ENCODE data around the gene ATXN2.

ATXN2 gene

GRCh38 chr12:111436811-111437210, 162.3 kb downstream of the ATXN2 start:
- DNase-seq (ENCODE audit: low read depth): no peak

GRCh38 chr12:111436266-111436665, 162.8 kb downstream of the ATXN2 start:
- no peak for DNase-seq (ENCODE audit: low read depth)

GRCh38 chr12:111435661-111436201, 163.4 kb downstream of the ATXN2 start:
- DNase-seq (ENCODE audit: low read depth): no peak

GRCh38 chr12:111434680-111435338, 164.3 kb downstream of the ATXN2 start:
- DNase-seq (ENCODE audit: low read depth): peak; percentile 78

GRCh38 chr12:111434049-111434448, 165.1 kb downstream of the ATXN2 start:
- no peak for DNase-seq (ENCODE audit: low read depth)

- no peak for DNase-seq (ENCODE audit: low read depth)
These were observed 167.3 kb downstream of the ATXN2 start for GRCh38 chr12:111431772-111432171.

- DNase-seq (ENCODE audit: low read depth): peak; percentile 70
These were observed 168.4 kb downstream of the ATXN2 start for GRCh38 chr12:111430433-111431353.

- DNase-seq (ENCODE audit: low read depth): peak; percentile 58
These were observed 169.2 kb downstream of the ATXN2 start for GRCh38 chr12:111429828-111430432.

DNA sequence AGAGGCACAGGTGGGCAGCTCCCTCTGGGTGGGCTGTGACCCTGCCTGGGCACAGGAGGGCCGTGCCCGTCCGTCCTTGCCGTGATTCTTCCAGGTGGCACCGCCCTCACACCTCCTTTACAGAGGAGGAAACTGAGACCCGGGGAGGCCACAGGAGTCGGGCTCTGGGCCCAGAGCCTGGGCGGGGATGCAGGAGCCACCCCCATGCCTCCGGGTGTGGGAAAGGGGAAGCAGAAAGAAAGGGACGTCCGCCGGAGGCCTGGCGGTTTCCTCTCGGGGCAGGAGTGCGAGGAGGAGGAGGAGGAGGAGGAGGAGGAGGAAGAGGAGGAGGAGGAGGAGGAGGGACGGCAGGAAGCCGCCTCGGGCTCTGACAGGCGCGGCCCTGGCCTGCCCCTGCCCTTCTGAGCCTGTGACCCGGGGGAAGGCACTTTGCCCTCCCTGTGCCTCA, 170.4 kb downstream of the ATXN2 start:
- no peak for DNase-seq (ENCODE audit: low read depth)

DNA sequence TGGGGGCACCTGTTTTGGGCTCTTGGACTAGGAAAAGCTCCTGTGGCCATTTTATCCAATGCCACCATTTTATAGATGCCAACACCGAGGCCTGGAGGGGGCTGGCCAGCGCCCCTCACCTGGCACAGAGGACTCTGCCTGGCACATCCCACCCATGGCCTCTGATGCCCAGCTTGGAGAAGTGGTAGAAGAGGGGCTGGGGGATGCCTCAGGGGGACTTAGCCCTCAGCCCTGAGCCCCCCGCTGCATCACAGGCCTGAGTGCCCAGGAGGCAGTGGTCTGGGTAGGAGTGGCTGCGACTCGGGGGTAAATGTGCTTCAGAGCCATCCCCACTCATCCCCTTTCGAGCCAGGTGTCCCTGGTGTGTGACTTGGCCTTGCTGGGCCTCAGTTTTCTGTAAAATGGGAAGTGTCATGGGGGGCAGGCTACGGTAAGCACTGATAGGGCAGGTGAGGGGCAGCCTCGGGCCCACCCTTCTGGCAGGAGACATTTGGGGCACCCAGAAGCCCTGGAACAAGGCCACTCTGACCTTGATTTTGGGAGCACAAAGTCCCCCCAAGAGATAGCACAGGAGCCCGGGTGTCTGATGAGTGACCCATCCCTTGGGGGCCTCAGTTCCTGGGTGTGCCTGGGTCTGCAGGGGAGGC, 170.9 kb downstream of the ATXN2 start:
- no peak for DNase-seq (ENCODE audit: low read depth)

- DNase-seq (ENCODE audit: low read depth): no peak
These were observed 171.6 kb downstream of the ATXN2 start for GRCh38 chr12:111427417-111428074.

- no peak for DNase-seq (ENCODE audit: low read depth)
These were observed 172.6 kb downstream of the ATXN2 start for GRCh38 chr12:111426344-111427185.

DNA sequence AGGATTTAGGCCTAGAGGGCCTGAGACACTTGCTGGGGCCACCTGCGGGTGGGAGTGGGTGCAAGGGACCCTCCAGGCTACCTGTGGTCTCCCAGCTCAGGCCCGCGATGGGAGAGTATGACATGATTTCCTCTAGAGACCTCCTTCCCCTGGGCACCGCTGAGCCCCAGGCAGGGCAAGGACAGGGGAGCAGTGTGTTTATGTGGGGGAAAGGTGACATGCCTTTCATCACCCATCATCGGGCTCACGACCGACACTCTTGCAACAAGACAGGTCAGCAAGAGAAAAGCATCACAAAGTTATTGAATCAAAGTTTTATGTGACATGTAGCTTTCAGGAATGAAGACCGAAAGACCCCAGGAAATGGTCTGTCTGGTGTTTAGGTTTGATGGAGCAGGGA, 173.5 kb downstream of the ATXN2 start:
- no peak for DNase-seq (ENCODE audit: low read depth)

- no peak for DNase-seq (ENCODE audit: low read depth)
These were observed 174.3 kb downstream of the ATXN2 start for GRCh38 chr12:111424793-111425251.

DNA sequence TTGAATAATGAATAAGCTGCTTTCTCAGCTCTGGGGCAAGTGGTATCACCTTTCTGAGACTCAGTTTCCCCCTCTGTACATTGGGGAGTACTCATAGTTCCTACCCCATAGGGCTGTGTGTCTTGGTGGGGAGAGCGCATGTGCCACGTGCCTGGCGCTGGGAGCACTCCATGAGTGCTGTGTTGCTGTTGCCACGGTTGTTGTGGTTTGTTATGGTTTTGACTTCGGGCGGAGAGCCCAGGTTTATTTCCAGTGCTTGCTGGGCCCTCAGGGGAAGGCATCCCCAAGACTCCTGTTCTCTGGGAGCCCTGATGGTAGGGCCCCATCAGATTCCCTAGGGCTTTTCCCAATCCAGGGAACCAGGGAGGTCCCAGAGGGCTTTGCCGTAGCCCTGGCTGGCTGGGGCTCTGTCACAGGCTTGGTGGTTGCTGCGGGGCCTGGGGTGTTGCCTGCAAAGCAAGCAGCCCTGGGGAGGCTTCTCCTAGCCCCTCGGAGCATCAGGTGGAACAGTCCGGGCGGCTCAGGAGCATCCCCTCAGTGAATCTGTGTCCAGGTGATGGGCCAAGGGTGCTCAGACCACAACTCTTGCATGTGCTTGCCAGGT, 174.8 kb downstream of the ATXN2 start:
- no peak for DNase-seq (ENCODE audit: low read depth)

- no peak for DNase-seq (ENCODE audit: low read depth)
These were observed 178.6 kb downstream of the ATXN2 start for GRCh38 chr12:111420494-111420893.

DNA sequence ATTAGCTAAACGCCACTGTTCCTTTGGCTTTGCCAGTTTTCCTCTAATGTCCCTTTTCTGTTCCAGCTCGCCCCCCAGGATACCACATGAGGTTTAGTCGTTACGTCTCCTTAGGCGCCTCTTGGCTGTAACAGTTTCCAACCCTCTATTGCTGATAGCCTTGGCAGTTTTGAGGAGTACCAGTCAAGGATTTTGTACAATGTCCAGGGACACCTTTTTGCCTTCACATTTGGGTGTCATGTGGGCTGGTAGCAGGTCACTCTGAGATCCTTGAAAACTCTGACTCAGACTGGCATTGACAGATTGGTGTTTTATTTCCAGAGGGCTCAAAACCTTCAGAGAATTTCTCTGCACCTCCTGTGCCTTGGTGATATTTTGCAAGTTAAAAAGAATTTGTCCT, 179.3 kb downstream of the ATXN2 start:
- DNase-seq (ENCODE audit: low read depth): no peak

GRCh38 chr12:111418594-111418880, 180.6 kb downstream of the ATXN2 start:
- DNase-seq (ENCODE audit: low read depth): no peak

GRCh38 chr12:111417784-111418593, 181.1 kb downstream of the ATXN2 start:
- no peak for DNase-seq (ENCODE audit: low read depth)

Data from activated T-helper 9 cell treated with anti-CD3 and anti-CD28 coated beads, Interleukin-2, amount 50 U/mL, for 16 hours (primary cell).